Stimulated activated CD8-positive, alpha-beta memory T cell treated with anti-CD3 and anti-CD28 coated beads, Interleukin-12 subunit alpha, Interleukin-12 subunit beta, amount 100 ng/mL, for 24 hours (primary cell): ENCODE results near the gene CAPN11.
"Not testable (repeated sequence)": the region's sequence is repeated elsewhere in the genome, so short reads cannot be mapped to it uniquely, and the experiment has no call there.

Experiments used
- DNase-seq: peaks from one replicate; pipeline ENCODE4 v3.0.0-alpha.2; 2020; ENCODE audit errors: extremely low read depth

Gene CAPN11

GRCh38 chr6:44131892-44132291 is 26.7 kb upstream of the CAPN11 start:
- no peak for DNase-seq

- DNase-seq, result no peak
Measured at GRCh38 chr6:44132476-44132875, 26.1 kb upstream of the CAPN11 start.

- no peak for DNase-seq
Measured at GRCh38 chr6:44133003-44133931, 25.4 kb upstream of the CAPN11 start.

GRCh38 chr6:44133981-44134711 is 24.5 kb upstream of the CAPN11 start:
- DNase-seq, result no peak

GRCh38 chr6:44135173-44135758 is 23.4 kb upstream of the CAPN11 start:
- DNase-seq, result no peak

- no peak for DNase-seq
Measured at GRCh38 chr6:44135875-44136274, 22.7 kb upstream of the CAPN11 start.

- DNase-seq, result no peak
Measured at GRCh38 chr6:44138717-44139350, 19.8 kb upstream of the CAPN11 start.

GRCh38 chr6:44139351-44139743 is 19.3 kb upstream of the CAPN11 start:
- no peak for DNase-seq

- no peak for DNase-seq
Measured at GRCh38 chr6:44142835-44143234, 15.8 kb upstream of the CAPN11 start.

- DNase-seq, result no peak
Measured at GRCh38 chr6:44143731-44144130, 14.9 kb upstream of the CAPN11 start.

- not testable (repeated sequence) for DNase-seq
Measured at GRCh38 chr6:44144536-44144935, 14.1 kb upstream of the CAPN11 start.

- no peak for DNase-seq
Measured at GRCh38 chr6:44145839-44146238, 12.8 kb upstream of the CAPN11 start.

GRCh38 chr6:44146685-44147084 is 11.9 kb upstream of the CAPN11 start:
- no peak for DNase-seq

- DNase-seq, result no peak
Measured at GRCh38 chr6:44147256-44147655, 11.4 kb upstream of the CAPN11 start.

GRCh38 chr6:44148306-44148705 is 10.3 kb upstream of the CAPN11 start:
- DNase-seq, result no peak

GRCh38 chr6:44149369-44150012 is 9.1 kb upstream of the CAPN11 start:
- DNase-seq, result no peak

- no peak for DNase-seq
Measured at GRCh38 chr6:44150317-44150917, 8.2 kb upstream of the CAPN11 start.

- peak; percentile 46 for DNase-seq
Measured at GRCh38 chr6:44151348-44152108, 7.1 kb upstream of the CAPN11 start.

GRCh38 chr6:44152109-44152461 is 6.5 kb upstream of the CAPN11 start:
- DNase-seq, result no peak

GRCh38 chr6:44152533-44152932 is 6.1 kb upstream of the CAPN11 start:
- DNase-seq, result no peak

- no peak for DNase-seq
Measured at GRCh38 chr6:44154067-44154466, 4.6 kb upstream of the CAPN11 start.
